Measurements from ENCODE around the gene IMPG2. TPM values are rescaled to one million over a fixed set of nuclear protein-coding genes. Genes with fewer than 3 reads are reported as not detected.

The IMPG2 gene
- total RNA-seq, 4 donors from 2014 or later: 0.05 to 0.13 (median 0.11) TPM; not detected in 1

DNA sequence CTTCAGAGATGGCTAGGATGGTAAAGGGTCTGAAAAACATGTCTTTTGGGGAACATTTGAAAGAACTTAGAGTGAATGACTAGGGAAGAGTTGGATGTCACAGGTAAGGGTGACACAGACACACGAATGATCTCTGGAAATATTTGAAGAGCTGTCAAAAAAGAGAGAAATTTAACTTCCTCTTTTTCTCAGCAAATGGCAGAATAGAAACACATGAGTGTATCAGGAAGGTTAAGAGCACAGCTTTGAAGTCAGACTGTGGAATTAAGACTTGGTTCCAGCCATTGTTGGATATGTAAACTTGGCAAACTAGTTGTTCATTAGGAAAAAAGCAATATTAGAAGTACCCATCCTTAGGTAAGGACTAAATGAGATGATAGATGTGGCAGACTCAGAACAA is 117.7 kb downstream of the IMPG2 start:
- 45 to 68% methylated on average over 1 of the region's 1 CpG for WGBS, 2 donors
- TF ChIP-seq, protein P1, sequence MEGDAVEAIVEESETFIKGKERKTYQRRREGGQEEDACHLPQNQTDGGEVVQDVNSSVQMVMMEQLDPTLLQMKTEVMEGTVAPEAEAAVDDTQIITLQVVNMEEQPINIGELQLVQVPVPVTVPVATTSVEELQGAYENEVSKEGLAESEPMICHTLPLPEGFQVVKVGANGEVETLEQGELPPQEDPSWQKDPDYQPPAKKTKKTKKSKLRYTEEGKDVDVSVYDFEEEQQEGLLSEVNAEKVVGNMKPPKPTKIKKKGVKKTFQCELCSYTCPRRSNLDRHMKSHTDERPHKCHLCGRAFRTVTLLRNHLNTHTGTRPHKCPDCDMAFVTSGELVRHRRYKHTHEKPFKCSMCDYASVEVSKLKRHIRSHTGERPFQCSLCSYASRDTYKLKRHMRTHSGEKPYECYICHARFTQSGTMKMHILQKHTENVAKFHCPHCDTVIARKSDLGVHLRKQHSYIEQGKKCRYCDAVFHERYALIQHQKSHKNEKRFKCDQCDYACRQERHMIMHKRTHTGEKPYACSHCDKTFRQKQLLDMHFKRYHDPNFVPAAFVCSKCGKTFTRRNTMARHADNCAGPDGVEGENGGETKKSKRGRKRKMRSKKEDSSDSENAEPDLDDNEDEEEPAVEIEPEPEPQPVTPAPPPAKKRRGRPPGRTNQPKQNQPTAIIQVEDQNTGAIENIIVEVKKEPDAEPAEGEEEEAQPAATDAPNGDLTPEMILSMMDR (IDR thresholded peaks at IDR 0.05): no peak
- no peak for TF ChIP-seq POLR2A (IDR thresholded peaks at IDR 0.05)
- intact Hi-C loops (cut with DNase I; ENCODE audit: low total_unique reads): no loop called here
- DNase-seq (ENCODE audit: low spot score in 2 of 2): no peak
- no peak overlapping the region for H3K4me3 ChIP-seq (ENCODE audit: low read depth, poor library complexity, severe bottlenecking)

DNA sequence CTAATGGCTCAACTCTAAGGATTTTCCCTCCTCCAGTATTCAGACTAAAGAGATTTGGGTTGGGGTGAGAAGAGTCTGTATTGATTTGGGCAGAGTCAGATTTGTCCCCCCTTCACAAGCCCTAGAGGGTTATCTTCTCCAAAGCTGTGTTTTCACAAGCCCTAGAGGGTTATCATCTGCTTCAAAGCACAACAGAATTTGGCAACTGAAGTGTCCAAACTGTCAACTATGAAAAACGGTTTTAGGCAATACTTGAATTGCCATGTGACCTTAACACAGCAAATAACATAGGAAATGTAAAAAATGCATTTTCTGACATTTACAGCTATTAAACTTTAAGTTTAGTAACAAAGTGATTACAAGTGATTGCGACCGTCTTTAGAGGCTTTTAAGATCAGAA is 119.9 kb downstream of the IMPG2 start:
- intact Hi-C loops (cut with DNase I; ENCODE audit: low total_unique reads): no loop called here
- TF ChIP-seq, protein P1 (IDR thresholded peaks at IDR 0.05): no peak
- TF ChIP-seq POLR2A (IDR thresholded peaks at IDR 0.05): no peak
- 22 to 26% methylated on average over 3 of the region's 3 CpGs for WGBS, 2 donors
- H3K4me3 ChIP-seq (ENCODE audit: low read depth, poor library complexity, severe bottlenecking): no peak overlapping the region
- DNase-seq (ENCODE audit: low spot score in 2 of 2): no peak

DNA sequence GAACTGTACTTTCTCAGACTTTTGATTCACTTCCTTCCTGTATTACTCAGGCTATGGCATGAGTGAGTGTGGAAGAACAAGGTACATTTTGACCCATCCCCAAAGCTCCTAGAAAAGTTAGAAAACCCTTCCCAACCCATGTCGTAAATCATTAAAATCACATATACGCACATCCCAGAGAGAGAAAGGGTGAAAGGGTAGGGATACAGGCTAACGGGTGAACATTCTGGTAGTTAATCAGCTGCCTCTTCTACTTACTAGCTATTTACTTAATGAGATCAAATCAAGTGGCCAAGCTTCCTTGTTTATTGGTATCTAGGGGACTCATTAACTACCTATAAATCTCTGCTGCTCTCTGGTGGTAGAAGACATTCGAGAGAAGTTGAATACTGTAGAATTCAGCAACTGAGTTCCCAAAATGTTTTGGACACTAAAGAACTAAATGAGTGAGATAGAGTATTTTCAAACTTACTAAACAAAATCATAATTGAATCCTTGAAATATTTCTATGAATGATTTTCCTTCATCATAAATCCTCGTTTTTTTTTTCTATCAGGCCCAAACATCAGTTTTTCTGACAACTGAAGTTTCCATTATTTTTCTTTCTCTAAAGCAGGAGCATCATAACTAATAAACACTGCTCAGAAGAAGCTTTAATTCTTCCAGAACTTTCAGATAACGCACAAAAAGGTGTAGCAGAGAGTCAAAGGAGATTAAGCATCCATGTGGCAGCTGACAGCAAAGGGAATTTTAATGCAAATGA is 124.2 kb downstream of the IMPG2 start:
- no peak for DNase-seq (ENCODE audit: low spot score in 2 of 2)
- WGBS, 2 donors: 42 to 43% methylated on average over 6 of the region's 6 CpGs
- no peak for TF ChIP-seq POLR2A (IDR thresholded peaks at IDR 0.05)
- TF ChIP-seq, protein P1 (IDR thresholded peaks at IDR 0.05): no peak
- intact Hi-C loops (cut with DNase I; ENCODE audit: low total_unique reads): no loop called here
- no peak overlapping the region for H3K4me3 ChIP-seq (ENCODE audit: low read depth, poor library complexity, severe bottlenecking)

DNA sequence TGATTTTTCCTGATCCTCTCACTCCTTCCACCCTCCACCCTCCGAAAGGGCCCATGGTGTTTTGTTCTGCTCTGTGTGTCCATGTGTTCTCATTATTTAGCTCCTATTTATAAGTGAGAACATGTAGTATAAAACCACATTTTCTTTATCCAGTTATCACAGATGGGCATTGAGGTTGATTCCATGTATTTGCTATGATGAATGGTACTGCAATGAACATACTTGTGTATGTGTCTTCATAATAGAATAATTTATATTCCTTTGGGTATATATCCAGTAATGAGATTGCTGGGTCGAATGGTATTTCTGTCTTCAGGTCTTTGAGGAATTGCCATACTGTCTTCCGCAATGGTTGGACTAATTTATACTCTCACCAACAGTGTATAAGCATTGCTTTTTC is 126.0 kb downstream of the IMPG2 start:
- no peak overlapping the region for H3K4me3 ChIP-seq (ENCODE audit: low read depth, poor library complexity, severe bottlenecking)
- intact Hi-C loops (cut with DNase I; ENCODE audit: low total_unique reads): no loop called here
- TF ChIP-seq, protein P1 (IDR thresholded peaks at IDR 0.05): no peak
- no peak for TF ChIP-seq POLR2A (IDR thresholded peaks at IDR 0.05)
- DNase-seq (ENCODE audit: low spot score in 2 of 2): no peak
- 56 to 78% methylated on average over 3 of the region's 3 CpGs for WGBS, 2 donors

DNA sequence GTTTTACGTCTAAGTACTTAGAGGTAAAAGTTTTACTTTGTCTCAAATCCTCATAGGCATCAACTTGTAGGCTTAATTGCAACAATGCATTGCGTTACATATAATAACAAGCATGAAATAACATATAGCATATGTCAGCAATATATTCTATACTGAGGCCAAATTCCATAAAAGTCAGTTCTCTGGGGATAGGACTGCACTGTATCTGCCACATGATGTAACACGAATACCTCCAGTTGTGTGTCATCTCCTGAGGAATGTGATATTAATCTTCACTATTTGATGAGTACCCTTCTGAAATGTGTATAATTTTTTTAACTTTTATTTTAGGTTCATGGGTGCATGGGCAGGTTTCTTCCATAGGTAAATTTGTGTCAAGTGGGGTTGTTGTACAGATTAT is 126.4 kb downstream of the IMPG2 start:
- TF ChIP-seq, protein P1 (IDR thresholded peaks at IDR 0.05): no peak
- no peak for DNase-seq (ENCODE audit: low spot score in 2 of 2)

DNA sequence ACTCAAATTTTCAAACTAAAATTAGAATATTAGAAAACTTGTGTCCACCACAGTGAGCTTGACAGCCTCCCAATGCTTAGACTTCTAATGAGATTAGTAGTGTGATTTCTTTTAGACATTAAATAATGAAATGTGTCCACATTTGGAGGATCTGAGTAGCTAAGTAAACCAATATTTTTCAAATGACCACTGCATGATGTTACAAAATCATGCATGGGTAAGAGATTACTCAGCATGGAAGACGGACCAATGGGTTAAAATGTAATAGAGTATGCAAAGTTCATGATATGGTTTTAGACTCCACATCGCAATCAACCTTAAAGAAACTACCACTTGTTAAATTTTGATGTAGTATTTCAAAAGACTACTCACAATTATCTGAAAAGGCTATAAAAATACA is 130.6 kb downstream of the IMPG2 start:
- TF ChIP-seq, protein P1 (IDR thresholded peaks at IDR 0.05): no peak
- TF ChIP-seq POLR2A (IDR thresholded peaks at IDR 0.05): no peak
- no peak for DNase-seq (ENCODE audit: low spot score in 2 of 2)
- intact Hi-C loops (cut with DNase I; ENCODE audit: low total_unique reads): no loop called here
- 96 to 97% methylated on average over 2 of the region's 2 CpGs for WGBS, 2 donors
- H3K4me3 ChIP-seq (ENCODE audit: low read depth, poor library complexity, severe bottlenecking): no peak overlapping the region

More for the DNA sequence above, 126.4 kb downstream of the IMPG2 start:
- intact Hi-C loops (cut with DNase I; ENCODE audit: low total_unique reads): no loop called here
- WGBS, 2 donors: 76 to 83% methylated on average over 3 of the region's 3 CpGs
- no peak overlapping the region for H3K4me3 ChIP-seq (ENCODE audit: low read depth, poor library complexity, severe bottlenecking)

Measured in lower leg skin (tissue), 4 donors.